A172 (cell line): ENCODE data around the gene HERPUD1. TPM values are rescaled to one million over a fixed set of nuclear protein-coding genes. Genes with fewer than 3 reads are reported as not detected.
A peak's percentile ranks its signal among the peaks of the same experiment; 100 is the strongest.
"Not testable (repeated sequence)": the region's sequence is repeated elsewhere in the genome, so short reads cannot be mapped to it uniquely, and the experiment has no call there.

ENCODE experiments used
- DNase-seq: peaks from one replicate; pipeline ENCODE4 v3.0.0-alpha.2; 2015; ENCODE audit warnings: low spot score
- total RNA-seq: library from RNA; depleted of rRNA; stranded (reverse); fragments of >200 nt; shearing (Covaris generic); gene quantifications from 2 replicates; pipeline ENCODE4 v1.2.3, GENCODE V29; 2014

HERPUD1 gene
- total RNA-seq, 1 experiment from 2014 or later: 35.0 TPM

DNA sequence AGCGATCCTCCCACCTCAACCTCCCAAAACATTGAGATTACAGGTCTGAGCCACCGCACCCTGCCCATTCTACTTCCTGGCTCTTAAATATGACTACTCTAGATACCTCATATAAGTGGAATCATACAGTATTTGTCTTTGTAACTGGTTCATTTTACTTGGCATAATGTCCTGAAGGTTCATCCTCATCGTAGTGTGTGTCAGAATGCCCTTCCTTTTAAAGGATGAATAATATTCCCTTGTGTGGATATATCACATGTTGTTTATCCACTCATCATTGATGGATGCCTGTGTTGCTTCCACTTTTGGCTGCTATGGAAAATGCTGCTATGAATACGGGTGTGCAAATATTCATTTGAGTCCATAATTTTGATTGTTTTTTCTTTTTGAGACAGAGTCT lies 24.1 kb downstream of the HERPUD1 start:
- no peak for DNase-seq

DNA sequence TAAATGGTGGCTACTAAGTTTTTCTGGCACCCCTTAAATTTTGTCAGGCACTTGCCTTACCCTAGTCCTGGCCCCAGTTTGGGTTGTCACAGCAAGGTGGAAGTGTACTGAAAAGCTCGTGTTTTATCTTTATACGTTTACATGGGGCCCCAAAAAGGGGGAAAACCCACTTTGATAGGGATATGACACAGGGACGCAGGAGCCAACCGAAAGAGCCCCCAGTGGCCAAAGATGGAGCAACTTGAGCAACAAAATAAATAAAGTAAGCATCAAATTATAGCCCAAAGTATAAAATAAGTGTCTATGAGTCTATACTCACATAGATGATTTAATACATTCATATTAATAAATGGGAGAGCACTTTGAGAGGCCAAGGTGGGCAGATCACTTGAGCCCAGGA lies 24.8 kb downstream of the HERPUD1 start:
- no peak for DNase-seq

DNA sequence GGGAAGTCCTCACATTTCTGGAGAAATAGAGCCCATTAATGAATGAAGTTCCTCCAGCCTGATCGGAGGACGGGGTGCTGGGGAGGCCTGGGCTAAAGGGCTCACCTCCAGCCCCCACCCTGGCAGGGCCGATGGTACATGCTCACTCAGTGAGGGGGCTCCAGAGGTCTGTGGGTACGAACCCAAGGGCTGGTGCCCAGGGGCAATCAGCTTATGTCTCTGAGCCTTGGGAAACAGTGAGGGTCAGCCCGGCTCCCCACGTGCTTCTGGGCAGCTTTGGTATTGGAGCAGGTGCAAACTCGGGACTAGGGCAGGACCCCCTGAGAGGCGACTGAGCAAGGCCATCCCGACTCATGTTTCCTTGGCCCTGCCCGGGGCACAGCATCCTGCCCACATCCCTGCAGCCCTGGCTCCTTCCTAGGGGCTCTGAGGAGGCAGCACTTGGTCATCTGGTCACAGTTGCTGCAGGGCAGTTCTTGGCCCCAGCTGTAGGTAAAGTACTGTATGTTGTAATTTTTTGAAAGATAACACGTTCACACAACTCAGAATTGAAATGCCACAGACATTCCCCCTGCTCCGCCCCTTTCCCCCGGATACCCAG lies 28.8 kb downstream of the HERPUD1 start:
- no peak for DNase-seq

DNA sequence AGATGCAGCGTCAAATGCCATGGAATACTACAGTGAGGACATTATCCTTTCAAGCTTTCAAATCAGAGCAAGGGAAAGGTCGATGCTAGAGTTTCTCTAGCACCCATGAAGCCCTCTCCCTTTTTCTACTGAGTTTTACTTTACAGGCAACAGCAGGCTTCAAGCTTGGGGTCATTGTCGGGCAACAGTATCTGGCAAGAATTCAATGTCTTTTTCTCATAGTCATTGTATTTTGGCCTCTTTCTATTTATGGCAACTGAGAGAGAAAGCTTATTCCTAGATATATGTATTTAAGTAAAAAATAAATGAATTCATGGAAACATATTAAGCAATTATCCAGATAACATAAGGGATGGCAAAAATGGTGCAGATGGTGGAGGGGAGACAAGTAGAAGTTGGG lies 29.4 kb downstream of the HERPUD1 start:
- no peak for DNase-seq

DNA sequence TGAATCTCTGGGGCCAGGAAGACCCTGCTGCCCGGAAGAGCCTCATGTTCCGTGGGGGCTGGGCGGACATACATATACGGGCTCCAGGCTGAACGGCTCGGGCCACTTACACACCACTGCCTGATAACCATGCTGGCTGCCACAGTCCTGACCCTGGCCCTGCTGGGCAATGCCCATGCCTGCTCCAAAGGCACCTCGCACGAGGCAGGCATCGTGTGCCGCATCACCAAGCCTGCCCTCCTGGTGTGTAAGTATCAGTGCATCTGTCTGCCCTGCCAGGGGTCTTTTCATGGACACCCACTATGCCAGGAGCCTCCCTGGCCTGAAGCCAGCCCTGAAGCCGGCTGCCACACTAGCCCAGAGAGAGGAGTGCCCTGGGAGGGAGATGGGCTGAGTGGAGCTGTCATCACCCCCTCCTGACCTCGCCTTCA lies 29.9 kb downstream of the HERPUD1 start, which contains the start of gene CETP:
Gene CETP, plus strand, starts transcription at position 100 of the 431 bp plus-strand sequence. Its CDS starts 30 bp downstream, at position 130.
- DNase-seq: no peak

DNA sequence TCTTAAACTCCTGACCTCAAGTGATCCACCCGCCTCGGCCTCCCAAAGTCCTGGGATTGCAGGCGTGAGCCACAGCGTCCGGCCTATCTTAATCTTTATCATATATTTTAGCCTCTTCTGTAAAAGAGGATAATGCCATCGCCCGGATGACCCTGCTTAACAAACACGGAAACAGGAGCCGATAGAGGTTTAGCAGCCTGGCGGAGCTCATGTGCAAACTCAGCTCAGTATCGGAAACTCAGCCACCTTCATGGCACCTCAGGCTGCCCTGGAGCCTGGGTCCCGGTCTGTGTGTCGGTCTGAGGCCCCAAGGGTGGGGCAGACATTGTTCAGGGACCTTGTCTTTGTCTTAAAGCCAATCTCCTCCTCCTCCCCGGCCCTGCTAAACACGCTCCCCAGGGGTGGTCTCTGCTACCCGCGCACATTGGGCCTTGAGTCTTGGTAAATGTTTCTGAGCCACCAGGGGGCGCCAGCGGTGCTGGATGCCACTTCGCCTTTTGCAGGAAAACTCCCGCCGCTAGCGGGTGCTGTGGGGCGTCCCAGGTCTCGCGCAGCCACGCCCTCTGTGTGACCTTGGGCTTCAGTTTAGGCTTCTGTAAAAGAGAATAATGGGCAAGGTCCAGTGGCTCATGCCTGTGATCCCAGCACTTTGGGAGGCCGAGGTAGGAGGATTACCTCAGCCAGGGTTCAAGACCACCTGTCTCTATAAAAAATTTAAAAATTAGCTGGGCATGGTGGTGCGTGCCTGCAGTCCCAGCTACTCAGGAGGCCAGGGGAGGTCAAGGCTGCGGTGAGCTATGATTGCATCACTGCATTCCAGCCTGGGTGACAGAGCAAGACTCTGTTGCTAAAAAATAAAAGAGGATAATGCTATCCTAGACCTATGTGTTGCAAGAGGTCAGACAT lies 32.6 kb downstream of the HERPUD1 start:
- peak; percentile 44 for DNase-seq

DNA sequence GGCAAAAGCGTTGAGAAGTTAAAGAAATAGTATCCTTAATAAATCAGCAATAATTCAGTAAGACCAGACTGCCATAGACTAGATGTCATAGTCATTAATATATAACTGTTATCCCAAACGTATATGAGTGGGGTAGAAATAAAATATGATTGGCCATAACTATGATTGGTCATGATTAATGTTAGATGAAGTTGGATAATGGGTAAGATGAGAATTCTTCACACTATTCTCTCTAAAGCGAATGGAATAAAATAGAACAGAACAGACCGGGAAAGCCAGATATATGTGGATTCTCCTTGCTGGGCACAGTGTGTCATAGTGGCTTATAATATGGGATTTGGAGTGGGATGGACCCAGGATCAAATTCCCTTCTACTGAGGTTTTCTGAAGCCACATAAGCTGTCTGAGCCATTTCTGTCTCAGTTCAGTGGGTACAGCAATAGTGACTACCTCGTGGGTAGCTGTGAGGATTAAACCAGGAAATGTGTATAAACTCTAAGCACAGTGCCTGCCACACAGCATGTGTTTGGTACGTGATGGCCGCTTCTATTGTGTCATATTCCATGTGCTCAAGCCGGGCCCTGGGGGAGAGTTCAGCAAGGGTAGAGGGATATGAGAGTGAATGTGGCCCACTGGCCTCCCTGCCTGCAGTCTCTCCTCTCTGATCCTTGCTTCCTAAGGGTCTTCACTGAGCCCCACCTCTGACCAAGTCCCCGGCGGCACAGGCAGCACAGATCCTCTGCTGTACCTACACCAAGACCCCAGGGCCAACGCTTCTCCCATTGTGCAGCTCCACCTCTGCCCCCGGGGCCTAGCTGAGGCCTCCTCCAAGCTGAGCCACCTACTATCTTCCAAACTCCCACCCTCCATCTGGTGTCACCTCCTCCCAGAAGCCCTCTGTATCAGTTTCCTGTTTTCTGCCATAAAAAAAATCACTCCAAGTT lies 33.5 kb downstream of the HERPUD1 start:
- no peak for DNase-seq

DNA sequence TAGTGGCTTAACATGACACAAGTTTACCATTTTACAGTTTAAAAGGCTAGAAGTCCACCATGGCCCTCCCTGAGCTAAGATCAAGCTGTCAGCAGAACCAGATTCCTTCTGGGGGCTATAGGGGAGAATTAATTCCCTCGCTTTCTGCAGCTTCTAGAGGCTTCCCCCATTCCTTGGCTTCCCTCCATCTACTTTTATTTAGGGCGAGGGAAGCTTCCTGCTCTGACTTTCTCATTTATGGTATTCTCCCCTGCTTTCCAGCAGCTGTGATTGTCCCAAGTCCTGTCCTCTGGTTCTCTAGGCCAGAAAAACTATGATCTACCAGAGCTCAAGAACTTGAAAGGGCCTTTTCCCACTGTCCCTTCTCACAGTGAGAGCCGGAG lies 34.1 kb downstream of the HERPUD1 start:
- DNase-seq: no peak

DNA sequence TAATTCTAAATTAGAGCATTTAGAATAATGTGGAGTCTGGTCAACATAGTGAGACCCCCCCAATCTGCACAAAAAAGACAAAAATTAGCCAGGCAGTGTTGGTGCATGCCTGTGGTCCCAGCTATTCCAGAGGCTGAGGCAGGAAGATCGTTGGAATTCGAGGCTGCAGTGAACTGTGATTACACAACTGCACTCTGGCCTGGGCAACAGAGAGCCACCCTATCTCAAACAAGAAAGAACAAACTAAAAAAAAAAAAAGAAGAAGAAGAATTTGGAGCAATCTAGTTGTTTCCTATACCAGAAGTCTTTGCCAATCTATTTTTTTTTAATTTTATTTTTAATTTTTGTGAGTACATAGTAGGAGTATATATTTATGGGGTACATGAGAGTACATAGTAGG lies 35.8 kb downstream of the HERPUD1 start:
- no peak for DNase-seq

DNA sequence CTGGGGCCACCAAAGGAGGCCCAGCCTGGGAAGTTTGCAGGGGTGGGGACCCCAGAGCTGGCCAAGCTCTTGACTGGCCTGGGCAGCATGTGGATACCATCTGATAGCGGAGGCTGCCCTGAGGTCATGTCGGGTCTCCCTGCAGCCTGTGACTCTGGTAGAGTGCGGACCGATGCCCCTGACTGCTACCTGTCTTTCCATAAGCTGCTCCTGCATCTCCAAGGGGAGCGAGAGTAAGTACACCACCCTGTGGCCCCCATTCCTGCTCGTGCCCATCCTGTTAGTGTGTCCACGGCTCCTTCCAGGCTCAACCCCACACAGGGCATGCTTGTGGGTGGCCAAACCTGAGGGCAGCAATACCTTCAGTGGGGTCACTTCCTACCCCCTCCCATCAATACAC lies 37.8 kb downstream of the HERPUD1 start:
- no peak for DNase-seq

DNA sequence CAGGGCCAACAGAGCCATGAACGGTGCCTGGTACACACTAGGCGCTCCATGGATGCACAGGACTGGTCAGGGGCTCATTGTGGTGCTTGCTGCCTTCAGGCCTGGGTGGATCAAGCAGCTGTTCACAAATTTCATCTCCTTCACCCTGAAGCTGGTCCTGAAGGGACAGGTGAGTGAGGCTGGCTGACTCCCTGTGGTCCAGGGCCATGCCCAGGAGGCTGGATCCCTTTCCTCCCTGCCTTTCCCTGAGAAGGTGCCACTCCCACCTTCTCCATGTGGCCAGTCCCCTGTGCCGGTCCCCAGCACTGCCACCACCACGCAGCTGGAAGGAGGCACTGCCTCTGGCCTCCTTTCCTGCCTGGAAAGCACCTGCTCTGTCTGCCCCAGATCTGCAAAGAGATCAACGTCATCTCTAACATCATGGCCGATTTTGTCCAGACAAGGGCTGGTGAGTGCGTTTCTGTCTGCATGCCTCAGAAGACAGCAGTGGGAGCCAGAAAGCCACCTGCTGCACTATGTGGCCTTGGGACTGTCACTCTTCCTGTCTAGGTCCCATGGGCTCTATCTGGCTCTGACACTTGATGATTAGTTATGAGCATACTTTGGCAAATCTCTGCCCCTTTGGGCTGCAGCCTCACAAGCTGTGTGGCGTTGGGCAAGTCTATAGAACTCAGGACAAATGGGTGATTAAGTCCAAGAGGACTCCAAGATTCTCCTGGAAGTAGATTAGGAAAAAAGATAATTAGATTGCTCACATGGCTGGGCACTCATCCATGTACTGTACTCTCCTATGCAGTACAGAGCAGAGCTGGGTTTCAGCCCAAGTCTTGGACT lies 39.2 kb downstream of the HERPUD1 start:
- DNase-seq: no peak

DNA sequence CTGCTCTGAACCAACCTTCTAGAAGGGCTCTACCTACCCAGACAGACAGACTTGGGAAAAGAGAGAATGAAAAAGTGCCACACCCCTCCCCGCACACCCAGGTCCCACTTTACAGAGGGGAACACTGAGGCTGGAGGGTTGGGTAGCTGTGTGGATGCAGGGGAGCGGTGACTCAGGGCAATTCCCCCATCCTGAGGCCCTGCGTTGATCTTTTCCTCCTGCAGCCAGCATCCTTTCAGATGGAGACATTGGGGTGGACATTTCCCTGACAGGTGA lies 39.8 kb downstream of the HERPUD1 start:
- DNase-seq: no peak

DNA sequence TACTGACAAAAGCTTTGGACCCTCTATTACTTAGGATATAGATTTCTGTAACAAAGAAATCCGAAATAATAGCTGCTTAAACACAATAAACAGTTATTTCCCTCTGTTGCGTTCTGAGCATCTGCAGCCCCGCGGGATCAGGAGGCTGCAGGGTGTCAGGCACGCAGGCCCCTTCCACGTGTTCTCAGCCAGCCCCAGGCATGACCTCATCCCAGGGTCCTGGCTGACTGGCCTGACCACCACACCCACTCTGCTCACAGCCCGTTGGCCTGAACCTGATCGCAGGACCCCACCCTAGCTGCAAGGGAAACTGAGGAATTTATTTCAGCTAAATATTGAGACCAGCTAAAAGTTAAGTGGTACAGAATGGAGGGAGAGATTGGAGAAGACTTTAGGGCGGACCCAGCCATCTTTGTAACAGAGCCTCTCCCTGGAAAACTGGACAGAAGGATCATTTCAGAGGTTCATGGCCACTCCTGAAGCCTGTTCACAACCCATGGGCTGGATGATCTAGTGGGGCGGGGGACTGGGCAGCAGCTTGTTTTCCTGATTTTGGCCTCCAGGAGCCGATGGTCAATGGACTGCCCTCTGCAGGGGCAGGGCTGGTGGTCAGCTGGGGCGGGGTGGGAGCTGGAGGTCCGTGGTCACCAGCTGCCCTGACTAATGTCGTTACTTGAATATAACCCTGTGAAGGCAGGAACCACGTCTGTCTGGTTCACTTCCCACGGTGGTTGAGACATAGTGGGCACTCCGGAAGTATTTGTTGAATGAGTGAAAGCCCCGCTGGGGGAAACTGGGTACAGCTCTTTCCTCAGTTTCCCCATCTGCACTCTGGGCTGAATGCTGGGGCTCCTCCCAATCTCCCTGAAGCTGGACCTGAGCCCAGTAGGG lies 40.7 kb downstream of the HERPUD1 start:
- no peak for DNase-seq

DNA sequence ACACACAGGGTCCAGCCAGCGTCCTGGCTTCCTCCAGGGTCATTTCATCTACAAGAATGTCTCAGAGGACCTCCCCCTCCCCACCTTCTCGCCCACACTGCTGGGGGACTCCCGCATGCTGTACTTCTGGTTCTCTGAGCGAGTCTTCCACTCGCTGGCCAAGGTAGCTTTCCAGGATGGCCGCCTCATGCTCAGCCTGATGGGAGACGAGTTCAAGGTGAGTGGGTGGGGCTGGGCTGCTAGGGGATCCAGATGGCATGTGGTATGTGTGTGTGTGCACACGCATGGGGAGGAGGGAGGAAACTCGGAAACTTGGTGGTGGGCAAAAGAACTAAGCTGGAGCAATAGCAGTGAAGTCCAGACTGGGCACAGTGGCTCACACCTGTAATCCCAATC lies 41.4 kb downstream of the HERPUD1 start:
- DNase-seq: no peak

DNA sequence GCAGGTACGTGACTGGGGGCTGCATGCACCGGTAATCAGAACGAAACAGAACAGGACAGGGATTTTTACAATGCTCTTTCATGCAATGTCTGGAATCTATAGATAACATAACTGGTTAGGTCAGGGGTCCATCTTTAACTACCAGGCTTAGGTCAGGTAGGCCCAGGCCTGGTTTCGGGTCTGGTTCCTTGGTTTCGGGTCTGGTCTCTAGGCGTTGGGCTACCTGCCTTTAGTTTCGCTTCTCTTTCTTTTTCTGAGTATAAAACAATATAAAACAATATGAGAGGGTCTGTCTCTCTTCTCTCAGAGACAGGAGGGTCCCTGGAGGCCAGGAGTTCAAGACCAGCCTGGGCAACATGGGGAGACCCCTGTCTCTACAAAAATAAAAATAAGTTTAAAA lies 42.0 kb downstream of the HERPUD1 start:
- not testable (repeated sequence) for DNase-seq

DNA sequence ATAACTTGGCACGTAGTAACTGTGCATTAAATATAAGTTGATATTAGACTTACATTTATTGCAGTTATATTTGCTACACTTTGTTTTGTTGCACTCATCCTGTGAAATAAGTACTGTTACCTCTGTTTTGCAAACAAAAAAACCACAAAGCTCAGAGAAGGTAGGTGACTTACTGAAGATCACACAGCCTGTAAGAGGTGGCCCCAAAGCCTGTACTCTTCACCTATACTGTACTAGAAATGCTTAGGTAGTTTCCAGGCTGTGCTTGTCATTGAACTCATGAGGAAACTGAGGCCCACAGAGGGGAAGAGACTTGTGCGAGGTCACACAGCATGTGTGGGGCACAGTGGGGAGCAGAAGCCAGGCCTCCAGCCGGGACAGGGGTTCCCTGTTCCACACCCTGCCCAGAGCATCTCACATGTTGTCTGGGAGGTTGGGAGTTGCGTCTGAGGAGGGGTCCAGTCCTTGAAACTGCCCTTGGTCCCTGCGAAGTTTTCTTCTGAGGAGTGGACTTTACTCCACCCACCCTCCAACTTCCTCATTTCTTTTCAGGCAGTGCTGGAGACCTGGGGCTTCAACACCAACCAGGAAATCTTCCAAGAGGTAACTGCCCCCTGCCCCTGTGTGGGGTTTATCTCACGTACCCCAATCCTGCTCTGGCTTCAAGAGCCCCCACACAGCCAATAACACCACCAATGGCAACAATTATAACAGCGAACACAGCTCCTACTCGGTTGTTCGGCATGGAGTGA lies 42.8 kb downstream of the HERPUD1 start:
- no peak for DNase-seq

DNA sequence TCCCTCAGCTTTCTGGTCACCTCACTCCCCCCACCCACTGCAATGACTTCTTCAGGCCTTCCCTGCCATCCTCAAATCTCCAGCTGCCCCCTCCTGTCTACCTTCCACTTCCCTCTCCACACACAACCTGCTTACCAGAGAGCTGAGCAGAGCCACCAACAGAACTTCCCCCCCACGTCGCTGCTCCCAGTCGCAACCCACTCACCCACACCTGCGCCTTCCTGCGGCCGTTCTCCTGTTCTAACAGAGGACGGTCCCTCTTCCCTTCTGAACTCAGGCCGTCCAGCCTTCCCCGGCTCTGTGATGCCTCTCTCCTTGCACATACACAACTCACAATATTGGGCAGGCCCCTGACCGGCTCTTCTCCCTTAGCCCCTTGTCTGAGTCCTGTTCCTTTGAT lies 43.8 kb downstream of the HERPUD1 start:
- no peak for DNase-seq

DNA sequence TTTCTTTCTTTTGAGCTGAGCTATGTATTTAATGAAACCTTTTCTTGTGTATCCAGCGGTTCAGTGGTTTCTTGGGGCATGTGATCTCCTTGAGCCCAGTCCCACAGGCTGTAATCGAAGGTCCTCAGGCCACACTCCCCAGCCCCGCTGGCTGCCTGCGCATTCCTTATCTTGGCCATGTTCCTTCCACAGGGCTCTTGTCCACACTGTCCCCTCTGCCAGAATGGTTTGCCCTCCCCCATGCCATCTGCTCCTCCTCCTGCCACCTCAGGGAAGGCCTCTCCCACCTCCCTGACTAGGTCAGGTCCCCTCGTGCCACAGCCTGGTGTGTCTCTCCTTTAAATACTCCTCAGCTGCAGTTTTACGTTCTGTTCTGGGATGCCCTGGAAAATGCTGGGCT lies 45.3 kb downstream of the HERPUD1 start:
- DNase-seq: no peak

DNA sequence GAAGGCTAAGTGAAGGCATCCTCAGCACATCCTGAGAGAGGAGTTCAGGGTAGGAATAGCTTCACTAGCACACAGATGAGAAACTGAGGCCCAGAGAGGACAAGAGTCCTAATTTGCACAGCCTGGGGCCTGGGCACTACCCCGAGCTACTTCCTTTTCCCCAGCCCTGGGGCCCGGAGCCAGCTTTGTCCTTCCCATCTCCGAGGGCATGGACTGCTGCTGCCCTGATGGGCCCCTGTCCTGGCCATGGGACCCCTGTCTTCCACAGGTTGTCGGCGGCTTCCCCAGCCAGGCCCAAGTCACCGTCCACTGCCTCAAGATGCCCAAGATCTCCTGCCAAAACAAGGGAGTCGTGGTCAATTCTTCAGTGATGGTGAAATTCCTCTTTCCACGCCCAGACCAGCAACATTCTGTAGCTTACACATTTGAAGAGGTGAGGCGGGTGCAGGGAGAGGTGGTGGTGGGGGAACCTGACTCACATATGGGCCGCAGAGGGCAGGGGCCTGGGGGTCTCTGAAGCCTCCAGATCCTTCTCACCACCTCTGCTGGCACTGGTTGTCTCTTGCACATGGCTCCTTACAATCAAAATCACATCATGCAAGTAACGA lies 46.0 kb downstream of the HERPUD1 start:
- DNase-seq: no peak
